Stimulated activated CD4-positive, alpha-beta T cell treated with anti-CD3 and anti-CD28 coated beads, TNF-alpha, amount 100 ng/mL, for 1 hour (primary cell): ENCODE data around the gene GSE1.

Experiments
- DNase-seq, 3 donors: peaks; one replicate each; pipeline ENCODE4 v3.0.0-alpha.2; 2020; ENCODE audit warnings: low read depth in 3 of 3, low spot score in 1 of 3

The GSE1 gene

DNA sequence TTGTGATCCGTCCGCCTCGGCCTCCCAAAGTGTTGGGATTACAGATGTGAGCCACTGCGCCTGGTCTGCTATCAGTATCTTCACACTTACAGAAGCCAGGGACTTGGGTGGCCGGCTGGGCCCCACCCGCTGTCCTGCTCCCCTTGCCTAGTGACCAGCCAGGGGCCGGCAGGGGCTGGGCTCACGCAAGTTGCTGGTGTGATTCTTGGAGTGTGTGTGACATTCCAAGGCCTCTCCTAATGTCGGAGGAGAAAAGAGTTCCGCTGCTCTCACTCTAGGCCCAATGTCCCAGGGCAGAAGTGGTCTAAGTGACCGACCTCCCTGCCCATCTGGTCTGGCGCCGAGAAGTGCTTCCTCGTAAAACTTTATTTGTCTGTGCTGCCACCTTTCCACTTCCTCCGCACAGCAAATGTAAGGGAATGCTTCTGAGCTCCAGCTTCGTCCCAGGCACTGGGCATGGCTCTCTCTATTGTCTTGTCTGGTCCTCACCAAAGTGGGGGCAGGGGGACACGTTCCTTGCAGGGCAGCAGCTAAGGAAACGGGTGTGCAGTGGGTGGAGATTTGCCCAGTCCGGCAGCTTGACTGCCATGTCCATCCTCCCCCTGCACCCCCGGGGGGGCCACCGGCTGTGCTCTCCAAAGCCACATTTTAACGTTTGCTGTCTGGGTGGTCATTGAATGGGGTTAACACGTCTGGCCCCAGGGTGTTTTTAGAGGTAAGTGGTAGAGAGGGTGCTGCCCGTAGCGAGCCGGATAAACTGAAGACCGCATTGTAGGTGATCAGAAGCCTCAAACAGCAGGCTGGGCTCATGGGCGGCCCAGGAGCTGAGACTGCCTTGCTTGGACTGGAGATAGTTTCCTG is 7.8 kb upstream of the GSE1 start:
- no peak for DNase-seq

DNA sequence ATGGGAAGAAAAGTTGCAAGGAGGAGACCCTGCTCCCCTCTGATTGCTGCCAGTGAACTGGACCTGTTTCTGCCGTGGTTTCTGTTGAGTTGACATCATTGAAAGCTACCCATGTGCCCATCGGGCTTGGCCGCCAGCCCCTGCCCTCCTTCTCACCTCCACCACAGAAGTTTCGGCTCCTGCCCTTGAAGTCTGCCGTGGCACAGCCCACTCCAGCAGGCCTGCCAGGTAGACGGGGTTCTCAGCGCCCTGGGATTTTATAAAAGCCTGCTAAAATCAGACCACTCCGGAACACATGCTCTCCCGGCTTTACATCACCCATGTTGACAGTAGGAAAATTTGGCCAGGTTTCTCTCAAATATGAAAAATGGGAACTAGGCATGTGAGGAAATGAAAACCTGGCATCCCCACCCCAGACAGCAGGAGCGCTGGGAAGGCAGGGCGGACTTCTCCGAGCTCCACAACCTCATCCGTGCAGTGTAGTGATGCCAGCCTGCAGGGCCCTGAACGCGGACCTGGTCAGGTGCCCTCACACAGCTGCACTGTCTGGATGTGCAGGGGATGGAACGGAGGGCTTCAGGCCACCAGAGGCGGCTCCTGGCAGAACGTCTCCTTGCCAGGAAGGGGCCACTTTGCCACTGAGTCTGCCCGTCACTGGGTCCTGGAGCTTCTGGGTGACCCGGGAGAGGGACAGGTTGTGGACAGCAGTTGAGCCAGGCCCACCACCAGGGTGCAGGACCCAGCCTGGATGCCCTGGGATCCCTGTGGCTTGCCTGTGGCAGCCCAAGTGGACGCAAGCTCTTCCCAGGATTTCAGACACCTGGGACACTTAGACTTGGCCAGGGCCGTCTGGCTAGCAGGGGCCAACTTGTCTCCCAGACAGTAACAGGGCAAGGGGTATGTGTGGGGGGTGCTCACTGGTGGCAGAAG is 6.9 kb upstream of the GSE1 start:
- no peak for DNase-seq

DNA sequence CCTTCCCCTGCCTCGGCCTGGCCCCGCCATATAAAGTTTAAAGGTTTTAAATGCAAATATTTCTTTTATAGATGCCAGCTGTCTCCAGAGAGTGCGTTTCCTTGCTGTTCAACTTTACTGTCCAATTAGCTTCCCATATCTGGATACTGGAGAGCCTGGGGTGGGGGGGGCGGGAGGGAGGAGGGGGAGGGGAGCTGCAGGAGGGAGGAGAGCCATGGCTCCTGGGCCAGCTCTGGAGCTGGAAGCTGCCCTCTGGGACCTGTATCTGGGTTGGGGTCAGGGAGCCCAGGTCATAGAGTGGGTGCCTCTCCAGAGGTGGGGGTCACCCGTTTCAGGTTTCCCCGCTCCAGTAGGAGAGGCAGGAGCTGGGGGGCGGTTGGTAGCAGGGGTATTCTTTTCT is 6.2 kb upstream of the GSE1 start:
- no peak for DNase-seq

DNA sequence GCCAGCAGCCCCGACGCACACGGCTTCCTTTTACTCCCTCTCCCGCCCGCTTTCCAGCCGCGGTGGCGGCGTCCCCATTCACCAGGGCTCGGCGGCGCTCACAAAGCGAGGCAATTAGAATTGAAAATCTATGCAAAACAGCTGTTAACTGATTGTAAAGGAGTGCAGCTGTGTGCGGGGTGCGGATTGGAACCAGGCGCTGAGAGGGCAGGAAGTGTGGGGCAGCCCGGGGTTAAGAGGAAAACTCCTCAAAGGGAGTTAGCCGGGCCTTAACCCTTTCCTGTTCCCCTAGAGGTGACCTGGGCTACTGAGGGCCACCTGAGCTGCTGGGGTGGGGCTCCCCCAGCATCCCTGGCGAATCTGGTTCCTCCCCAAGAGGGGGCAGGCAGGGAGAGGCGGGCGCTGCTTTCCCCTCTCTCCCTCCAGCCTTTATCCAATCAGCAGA is 5.8 kb upstream of the GSE1 start:
- DNase-seq = no peak

DNA sequence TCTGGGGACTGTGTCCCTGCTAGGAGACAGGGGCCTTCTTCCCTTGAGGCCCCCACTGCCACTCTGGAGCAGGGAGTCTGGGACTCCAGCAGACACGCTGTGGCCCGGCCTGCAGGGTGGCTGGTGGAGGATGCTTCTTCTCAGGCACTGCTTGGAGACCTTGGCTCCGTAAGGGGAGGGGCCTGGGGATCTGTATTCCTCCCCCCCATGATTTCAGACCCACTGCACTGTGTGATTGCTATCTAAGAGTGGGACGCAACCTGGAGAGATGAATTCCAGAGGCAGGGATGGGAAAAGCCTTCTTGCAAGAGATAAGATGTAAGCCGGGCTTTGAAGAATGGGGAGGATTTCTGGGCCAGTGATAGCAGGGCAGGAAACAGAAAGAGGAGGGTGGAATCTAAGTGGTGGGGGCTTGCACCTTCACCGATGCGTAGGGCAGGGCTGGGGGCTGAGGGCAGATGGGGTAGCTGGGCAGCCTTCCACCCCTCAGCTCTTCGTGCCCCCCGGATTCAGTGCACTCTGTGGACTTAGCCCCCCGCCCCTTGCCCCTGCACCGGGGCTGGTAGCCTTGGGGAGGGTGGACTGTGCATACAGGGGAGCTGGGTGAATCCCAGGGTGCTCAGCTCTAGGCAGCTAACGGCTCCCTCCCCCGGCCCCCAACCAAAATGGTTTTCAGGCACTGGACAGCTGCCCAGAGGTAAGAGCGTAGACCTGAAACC is 5.2 kb upstream of the GSE1 start:
- DNase-seq = no peak

DNA sequence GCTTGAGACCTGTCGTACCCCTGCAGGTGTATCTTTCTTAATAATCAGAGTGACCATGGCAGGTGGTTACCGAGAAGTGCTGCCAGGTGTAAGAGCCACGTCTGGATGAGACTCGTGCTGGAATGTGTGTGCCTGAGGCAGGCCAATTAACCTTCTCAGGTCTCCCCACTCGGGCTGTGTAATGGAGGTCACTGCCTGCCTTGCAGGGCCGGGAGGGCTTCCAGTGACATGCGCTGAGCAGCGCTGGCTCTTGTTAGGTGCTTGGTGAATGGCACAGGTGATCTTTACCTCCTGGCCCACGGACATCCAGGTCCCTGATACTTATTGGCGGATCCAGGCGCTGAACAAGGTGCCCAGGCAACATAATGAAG is 4.6 kb upstream of the GSE1 start:
- DNase-seq = no peak

DNA sequence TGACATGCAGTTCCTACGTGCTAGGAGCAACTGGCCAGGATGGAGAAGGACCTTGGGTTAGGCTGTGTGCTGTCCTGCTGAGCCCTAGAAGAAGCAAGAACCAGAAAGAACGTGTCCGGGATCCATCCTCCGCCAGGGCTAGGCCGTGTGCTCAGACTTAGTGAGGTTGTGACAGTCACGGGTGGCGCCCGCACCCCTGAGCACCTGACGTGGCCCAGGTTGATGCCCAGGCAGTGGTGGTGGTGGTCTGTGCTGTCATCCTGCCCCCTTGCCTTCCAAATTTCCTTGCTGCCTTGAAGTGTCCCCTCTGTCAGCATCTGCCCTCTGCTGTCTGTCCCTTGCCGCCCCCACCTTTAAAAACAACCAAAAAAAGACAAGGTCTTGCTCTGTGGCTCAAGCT is 4.2 kb upstream of the GSE1 start:
- DNase-seq = no peak

DNA sequence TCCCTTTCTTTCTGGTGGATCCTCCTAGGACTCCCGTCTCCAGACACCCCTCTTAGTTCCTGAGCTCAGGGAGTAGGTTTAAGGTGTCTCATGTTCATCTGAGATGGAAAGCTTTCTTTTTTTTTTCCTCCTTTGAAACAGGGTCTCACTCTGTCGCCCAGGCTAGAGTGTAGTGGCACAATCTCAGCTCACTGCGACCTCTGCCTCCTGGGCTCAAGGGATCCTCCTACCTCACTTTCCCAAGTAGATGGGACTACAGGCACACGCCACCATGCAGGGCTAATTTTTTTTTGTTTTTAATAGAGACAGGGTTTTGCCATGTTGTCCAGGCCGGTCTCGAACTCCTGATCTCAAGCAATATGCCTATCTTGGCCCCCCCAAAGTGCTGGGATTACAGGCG is 3.6 kb upstream of the GSE1 start:
- no peak for DNase-seq

DNA sequence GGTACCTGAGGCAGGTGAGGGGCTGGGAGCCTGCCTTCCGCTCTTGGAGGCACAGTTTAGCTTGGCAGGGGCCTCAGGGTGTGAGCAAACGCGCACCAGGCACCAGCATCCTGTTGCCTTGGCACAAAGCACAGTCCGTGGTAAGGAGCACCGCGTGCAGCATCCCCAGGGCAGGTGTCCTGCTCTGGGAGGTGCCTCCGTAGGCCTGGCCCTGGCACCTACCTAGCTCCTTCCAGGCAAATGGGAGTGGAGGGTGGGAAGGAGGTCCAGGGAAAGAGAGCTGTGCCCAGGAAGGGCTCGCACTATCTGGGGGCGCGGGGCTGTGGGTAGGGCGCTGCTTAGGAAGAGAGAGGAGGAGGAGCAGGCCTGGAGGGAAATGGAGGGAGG is 3.1 kb upstream of the GSE1 start:
- no peak for DNase-seq

DNA sequence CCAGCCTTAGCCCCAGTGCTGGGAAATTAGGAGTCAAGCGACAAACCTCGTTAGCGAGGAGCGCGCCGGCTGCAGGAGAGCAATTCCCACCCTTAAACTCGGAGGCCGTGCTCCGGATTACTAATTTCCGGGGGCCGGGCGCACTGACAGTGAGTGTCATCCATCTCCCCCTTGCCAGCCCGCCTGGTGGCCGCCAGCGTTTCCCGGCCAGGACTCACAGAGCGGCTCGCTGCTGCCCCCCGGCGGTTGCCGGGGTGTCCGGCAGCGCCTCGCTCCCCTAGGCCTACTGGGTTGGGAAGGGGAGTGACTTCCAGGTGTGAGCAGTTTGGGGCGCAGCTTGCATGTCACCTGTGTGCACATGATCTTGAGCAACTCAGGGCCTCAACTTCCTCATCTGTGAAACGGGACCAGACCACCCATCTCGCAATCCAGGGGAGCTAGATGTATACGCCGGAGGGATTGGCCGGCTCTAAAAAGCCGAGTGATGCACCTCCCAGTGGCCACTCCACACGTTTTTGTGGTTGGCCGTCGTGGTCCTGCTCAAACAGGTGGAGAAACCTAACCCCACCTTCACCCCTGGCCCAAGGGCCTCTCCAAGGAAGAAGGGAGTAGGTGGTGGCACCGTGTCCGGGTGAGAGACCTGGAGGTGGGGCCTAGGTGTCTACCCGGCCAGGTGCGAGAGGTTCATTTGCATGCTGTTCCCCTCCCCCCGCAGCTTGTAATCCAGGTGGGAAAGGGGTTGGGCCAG is 2.5 kb upstream of the GSE1 start:
- peak; percentile 63 to 86 (median 72) for DNase-seq

DNA sequence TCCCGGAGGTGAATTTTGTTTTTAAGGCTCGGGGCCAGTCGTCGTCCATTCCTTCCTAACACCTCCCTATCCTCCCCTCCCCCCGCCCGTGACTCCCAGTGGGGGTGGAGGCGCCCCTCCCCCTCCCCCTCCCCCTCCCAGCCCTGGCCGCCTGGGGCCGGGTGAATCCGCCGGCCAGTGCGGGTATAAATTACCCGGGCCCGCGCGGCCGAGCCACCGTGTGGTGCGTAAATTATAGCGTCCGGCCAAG is 2.0 kb upstream of the GSE1 start:
- no peak for DNase-seq

DNA sequence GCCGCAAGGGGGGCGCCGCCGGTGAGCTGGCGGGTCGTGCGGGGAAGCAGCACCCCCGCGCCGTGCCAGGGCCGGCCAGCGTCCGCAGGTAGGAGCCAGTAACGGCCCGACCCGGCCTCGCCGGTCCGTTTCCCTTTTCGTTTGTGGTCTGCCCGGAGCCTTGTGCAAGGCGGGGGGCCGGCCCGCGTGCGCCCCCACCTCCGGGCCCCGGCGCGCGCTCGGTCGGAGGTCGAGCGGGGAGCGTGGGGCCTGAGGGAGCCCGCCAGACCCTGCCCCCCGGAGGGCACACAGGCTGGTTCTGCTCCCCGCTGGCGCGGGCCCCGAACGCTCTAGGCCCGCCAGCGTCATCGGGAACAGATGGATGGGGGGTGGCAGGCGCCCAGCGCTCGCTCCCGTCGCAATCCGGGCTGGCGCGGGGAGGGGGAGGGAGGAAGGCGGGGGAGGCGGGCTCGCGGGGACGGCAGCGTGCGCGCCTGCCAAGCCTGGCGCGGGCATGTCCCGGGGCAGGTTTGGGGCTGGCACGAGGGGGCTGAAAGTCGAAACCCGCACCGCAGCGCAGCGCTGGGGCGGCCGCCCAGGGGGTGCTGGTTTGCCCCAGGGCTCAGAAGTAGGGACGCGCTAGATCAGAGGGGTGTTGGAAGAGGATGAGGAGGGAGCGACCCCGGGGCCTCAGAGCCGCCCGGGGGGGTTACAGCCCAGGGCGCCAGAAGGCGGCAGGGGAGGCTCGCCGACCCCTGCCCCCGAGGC is 1.5 kb upstream of the GSE1 start:
- peak in 1 of 3 donors; percentile 29 for DNase-seq

DNA sequence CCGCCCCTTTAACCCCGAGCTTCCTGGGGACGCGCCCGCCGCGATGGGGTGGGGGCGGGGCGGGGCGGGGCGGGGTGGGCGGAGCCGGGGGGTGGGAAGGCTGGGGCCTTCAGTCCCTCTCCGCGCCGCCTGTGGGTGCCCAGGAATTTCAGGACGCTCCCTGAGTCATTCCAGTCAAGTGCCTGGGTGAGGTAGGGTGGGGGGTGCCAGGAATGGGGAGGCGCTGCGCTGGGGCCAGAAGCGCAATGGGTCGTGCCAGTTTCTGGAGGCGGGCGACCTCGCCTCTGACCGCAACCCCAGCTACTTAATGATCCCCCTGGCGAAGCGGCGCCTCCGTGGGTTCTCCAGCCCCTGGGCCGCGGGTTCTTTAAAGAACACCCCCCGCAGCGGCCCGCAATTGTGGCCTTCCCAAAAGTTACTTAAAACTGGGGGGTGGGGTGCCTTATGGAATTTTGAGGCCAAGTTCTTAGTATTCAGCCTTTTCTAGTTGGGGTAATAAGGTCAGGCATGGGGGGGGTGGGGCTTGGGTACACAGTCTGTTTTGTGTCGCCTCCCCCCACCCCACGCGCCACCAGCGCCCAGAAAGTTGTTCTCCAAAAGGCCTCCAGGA is 826 bp upstream of the GSE1 start:
- DNase-seq = no peak

DNA sequence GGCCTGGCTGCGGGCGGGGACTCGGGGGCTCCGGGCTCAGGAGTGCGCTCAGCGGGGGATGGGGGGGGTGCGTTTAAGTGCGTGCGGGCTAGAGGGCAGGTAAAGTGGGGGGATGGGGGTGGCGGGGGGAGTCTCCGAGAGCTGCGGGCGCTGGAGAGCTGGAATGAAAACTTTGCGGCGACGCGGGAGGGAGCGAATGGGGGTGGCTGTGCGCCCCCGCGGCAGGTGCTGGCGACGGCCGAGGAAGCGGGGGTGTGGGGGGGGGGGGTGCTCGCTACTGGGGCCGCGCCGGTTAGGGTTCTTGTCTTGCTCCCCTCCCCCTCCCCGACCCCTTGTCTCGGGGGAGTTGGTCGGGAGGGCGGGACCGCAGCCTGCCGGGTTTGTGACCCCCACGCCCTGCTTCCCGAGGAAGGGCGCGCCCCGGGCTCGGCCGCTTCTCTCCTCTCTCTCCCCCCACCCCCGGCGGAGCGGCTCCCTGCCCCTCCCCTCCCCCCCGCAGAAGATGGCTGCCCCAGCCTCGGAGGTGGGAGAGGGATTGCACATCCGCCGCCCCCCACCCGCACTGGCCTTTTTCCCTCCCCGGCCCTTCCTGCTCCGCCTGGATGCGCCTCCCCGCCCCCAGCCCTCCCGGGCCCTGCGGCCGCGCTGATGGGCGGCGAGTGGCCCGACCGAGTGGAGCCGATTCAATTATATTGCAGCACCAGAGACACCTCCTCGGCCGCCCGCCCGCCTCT is 649 bp downstream of the GSE1 start:
- DNase-seq = no peak

DNA sequence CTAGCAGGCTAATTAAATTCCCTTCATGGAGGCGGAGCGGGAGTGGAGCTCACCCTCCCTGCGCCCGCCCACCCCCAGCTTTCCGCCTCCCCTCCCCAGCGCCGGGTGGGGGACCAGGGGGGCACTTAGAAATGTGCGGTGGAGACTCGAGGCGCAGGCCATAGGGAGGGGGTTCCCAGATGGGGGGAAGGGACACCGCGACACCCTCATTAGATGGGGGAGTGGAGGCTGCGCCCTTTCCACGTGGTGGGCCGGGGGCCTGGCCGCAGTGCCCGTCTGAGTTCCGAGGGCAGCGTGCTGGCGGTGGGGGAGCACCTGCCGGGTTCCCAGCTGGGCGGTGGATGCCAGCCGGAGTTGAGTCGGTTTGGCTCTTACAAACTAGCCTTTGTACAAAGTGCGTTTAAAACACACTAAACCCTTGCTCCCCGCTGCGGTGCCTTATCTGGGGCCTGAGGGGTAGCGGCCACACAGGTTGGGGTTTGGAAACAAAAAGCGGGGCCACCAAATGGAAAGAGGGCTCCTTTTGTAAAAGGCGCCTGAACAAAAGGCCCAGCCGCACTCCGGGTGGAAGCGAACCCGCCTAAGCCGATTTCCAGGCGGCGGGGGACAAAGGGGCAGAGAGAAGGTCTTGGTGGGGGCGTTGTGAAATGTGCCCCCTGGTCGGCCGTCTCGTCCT is 1.4 kb downstream of the GSE1 start:
- no peak for DNase-seq

DNA sequence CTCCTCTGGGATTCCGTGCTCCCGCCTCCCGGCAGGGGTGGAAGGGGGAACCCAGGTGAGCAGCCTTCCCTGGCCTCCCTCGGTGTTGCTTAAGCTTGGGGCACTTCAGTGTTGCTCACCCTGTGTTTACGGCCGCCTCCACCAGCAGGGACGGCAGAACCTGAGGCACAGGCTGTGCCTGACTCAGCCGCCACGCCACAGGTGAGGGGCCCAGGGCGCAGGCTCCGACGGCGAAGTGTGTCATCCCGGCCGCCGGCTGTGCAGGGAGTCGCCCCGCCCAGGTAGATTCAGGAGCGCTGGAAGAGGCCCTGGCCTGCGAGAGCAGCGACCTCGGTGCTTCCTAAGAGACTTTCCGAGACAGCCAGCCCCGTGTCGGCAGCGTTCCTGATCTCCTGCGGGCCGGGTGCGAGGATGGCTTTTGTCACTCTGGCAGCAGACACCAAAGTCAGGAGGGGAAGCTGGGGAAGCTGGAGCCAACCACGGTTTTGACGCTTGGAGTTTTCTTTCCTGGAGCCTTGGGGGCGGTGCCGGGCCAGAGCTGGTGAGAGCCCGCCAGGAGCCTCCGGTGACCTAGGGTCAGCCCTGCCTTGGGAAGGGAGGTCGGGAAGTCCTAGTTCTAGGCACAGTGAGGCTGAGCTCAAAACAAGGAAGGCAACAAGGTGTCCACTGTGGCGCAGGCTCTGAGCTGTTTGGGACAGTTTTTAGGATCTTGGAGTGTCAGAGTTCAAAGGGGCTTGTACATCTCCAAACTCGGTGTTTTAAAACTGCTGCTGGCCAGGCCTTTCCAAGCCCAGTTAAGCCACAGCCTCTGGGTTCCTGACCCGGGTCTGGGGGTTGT is 2.1 kb downstream of the GSE1 start:
- DNase-seq = peak in 1 of 3 donors; percentile 46

DNA sequence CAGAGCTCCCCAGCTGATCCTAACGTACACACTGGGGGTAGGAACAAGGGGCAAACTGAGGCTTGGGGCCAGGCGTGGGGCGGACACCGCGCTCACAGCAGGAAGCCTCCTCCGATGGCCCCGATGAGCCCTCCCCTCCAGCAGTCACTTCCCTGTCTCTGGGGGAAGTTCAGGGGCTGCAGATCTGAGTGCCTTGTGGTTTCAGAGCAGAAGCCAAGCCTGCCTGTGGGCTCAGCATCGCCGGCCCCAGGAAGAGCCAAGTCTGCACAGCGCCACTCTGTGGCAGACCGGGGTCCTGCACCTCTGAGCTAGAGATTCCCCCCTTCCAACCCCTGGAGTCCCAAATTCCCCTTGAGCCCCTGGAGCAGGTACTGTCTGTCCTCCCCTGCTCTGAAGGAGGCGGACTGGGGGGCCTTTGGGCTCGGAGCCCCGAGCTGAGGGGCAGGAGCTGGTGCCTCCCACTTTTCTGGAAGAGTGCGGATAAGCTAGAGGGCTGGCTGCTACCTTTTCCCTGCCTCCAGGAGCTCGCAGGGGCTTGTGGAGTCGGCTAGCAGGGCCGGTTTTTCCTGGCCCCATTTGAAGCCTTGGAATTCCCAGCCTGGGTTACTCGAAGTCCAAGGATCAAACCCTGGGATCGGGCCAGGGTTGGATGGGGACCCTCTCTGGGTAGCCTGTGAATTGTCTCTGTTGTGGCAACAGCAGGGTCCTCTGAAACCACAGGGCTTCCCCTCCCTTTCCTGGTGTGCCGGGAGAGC is 2.9 kb downstream of the GSE1 start:
- DNase-seq = peak; percentile 35 to 63 (median 43)
